Esophagus muscularis mucosa (tissue), 4 donors: ENCODE data around the gene SELP. TPM values are rescaled to one million over a fixed set of nuclear protein-coding genes. Genes with fewer than 3 reads are reported as not detected.

Source experiments
- DNase-seq: peaks from one replicate; pipeline ENCODE4 v3.0.0-alpha.2; 2017; ENCODE audit errors: extremely low spot score
- H3K27ac ChIP-seq, 4 donors: fragments of 200-600 bp; sonication (generic); replicated peaks in 1 of 4; 1 replicate in 3 of 4; 2 replicates in 1 of 4; pipeline ENCODE4 v1.5.1; 2016 to 2019; ENCODE audit warnings: mild to moderate bottlenecking in 1 of 4
- H3K27me3 ChIP-seq, 4 donors: fragments of 200-600 bp; sonication (generic); one replicate each; pipeline versions ENCODE4 v1.5.1 to v1.6.0; 2016 to 2019
- H3K36me3 ChIP-seq, 4 donors: fragments of 200-600 bp; sonication (generic); one replicate each; pipeline ENCODE4 v1.5.1; 2016 to 2019
- H3K4me1 ChIP-seq, 4 donors: fragments of 200-600 bp; sonication (generic); one replicate each; pipeline ENCODE4 v1.5.1; 2016 to 2019
- H3K4me3 ChIP-seq, 4 donors: fragments of 200-600 bp; sonication (generic); 1 replicate in 2 of 4; 2 replicates in 2 of 4; pipeline ENCODE4 v1.5.1; 2016 to 2019; ENCODE audit warnings: mild to moderate bottlenecking in 4 of 4, moderate library complexity in 1 of 4
- H3K9me3 ChIP-seq, 4 donors: fragments of 200-600 bp; sonication (generic); 1 replicate in 3 of 4; 2 replicates in 1 of 4; pipeline ENCODE4 v1.5.1; 2016 to 2019
- EP300 ChIP-seq: sonication (generic); formaldehyde crosslinking; IDR thresholded peaks from one replicate; pipeline ENCODE4 v1.6.1; 2017; ENCODE audit warnings: antibody characterized with exemption
- POLR2A ChIP-seq: fragments of 450-650 bp; IDR thresholded peaks from one replicate; pipeline ENCODE4 v1.6.1; 2017; ENCODE audit warnings: antibody characterized with exemption, moderate library complexity, mild to moderate bottlenecking, low read depth
- POLR2AphosphoS5 ChIP-seq, 2 donors: sonication (generic); formaldehyde crosslinking; IDR thresholded peaks; one replicate each; pipeline ENCODE4 v1.6.1; 2017; ENCODE audit warnings: antibody characterized with exemption in 2 of 2
- WGBS: methylation state at CpG from one replicate; pipeline ENCODE4 v1.1.5; 2018; 5-methylcytosine and 5-hydroxymethylcytosine counted together
- intact Hi-C: fragments of 100-400 bp; cut with DNase I; formaldehyde crosslinking; loops from one replicate; pipeline ENCODE4 v1.15.1; 2023
- total RNA-seq, 4 donors: library from RNA; depleted of rRNA; stranded (reverse); fragments of >200 nt; gene quantifications; one replicate each; pipeline versions ENCODE4 v1.1.0 to v1.2.1, GENCODE V29; 2016
- TF ChIP-seq, protein P1 (sequence below), 3 experiments: fragments of 200-600 bp in 2 of 3; fragments of 450-650 bp in 1 of 3; sonication (generic) in 2 of 3; IDR thresholded peaks; one replicate each; pipeline ENCODE4 v1.5.1; 2017 to 2019; ENCODE audit warnings: antibody characterized with exemption in 3 of 3, mild to moderate bottlenecking in 2 of 3, moderate library complexity in 1 of 3

The SELP gene
- total RNA-seq, 4 donors from 2014 or later: 2.9 to 28.0 (median 7.5) TPM

- Histone ChIP-seq H3K27ac (no peak overlapping the region), H3K4me3 (no peak overlapping the region), H3K36me3 (no peaks in the 10 kb centered on the region), H3K9me3 (peaks cover 0 to 21% (median 9%) of the 10 kb centered on the region in 4 donors), H3K27me3 (no peaks in the 10 kb centered on the region), H3K4me1 (no peaks in the 10 kb centered on the region)
- intact Hi-C loops: no loop called here
- no peak for DNase-seq
- no peak for TF ChIP-seq EP300
- TF ChIP-seq POLR2A: no peak
- TF ChIP-seq POLR2AphosphoS5 (IDR thresholded peaks at IDR 0.05): no peak
- TF ChIP-seq, protein P1, sequence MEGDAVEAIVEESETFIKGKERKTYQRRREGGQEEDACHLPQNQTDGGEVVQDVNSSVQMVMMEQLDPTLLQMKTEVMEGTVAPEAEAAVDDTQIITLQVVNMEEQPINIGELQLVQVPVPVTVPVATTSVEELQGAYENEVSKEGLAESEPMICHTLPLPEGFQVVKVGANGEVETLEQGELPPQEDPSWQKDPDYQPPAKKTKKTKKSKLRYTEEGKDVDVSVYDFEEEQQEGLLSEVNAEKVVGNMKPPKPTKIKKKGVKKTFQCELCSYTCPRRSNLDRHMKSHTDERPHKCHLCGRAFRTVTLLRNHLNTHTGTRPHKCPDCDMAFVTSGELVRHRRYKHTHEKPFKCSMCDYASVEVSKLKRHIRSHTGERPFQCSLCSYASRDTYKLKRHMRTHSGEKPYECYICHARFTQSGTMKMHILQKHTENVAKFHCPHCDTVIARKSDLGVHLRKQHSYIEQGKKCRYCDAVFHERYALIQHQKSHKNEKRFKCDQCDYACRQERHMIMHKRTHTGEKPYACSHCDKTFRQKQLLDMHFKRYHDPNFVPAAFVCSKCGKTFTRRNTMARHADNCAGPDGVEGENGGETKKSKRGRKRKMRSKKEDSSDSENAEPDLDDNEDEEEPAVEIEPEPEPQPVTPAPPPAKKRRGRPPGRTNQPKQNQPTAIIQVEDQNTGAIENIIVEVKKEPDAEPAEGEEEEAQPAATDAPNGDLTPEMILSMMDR (IDR thresholded peaks at IDR 0.05): no peak
Measured at GRCh38 chr1:169563650-169564049, 66.3 kb downstream of the SELP start.

DNA sequence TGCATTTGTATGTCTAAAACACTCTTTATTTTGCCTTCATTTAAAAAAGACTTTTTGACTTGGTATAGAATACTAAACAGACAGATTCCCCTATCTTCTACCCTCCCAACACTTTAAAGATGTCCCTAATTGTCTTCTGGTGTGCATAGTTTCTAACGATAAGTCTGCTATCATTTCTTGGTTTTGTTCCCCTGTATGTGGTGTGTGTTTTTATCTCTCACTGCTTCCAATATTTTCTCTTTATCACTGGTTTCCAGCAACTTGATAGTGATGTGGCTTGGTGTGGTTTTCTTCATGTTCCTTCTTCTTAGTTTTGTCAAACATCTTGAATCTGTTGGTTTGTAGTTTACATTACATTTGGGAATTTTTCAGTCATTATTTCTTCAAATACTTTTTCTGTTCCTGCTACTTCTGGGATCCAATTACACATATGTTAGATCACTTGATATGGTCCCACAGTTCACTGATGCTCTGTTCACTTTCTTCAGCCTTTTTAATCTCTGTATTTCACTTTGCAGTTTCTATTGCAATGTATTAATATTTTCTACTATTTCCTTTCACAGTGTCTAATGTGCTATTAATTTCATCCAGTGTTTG, 66.8 kb downstream of the SELP start:
- Histone ChIP-seq H3K4me3 (no peak overlapping the region), H3K9me3 (peaks cover 0 to 21% (median 9%) of the 10 kb centered on the region in 4 donors), H3K27me3 (no peaks in the 10 kb centered on the region), H3K4me1 (no peaks in the 10 kb centered on the region), H3K27ac (no peak overlapping the region), H3K36me3 (no peaks in the 10 kb centered on the region)
- DNase-seq: no peak
- intact Hi-C loops: no loop called here
- TF ChIP-seq POLR2A (no peak), POLR2AphosphoS5 (IDR thresholded peaks at IDR 0.05) (no peak), EP300 (no peak)
- TF ChIP-seq, protein P1 (IDR thresholded peaks at IDR 0.05): no peak
- 97% methylated on average over 1 of the region's 1 CpG for WGBS

GRCh38 chr1:169561692-169562091, 68.2 kb downstream of the SELP start:
- TF ChIP-seq, protein P1 (IDR thresholded peaks at IDR 0.05): no peak
- TF ChIP-seq EP300 (no peak), POLR2A (no peak), POLR2AphosphoS5 (IDR thresholded peaks at IDR 0.05) (no peak)
- no peaks in the 10 kb centered on the region for H3K36me3 ChIP-seq
- H3K27me3 ChIP-seq: no peaks in the 10 kb centered on the region
- H3K4me1 ChIP-seq: no peaks in the 10 kb centered on the region
- 88% methylated on average over 1 of the region's 1 CpG for WGBS
- intact Hi-C loops: no loop called here
- DNase-seq: no peak
- peaks cover 0 to 21% (median 9%) of the 10 kb centered on the region in 4 donors for H3K9me3 ChIP-seq
- H3K27ac ChIP-seq: no peak overlapping the region
- no peak overlapping the region for H3K4me3 ChIP-seq

- no peaks in the 10 kb centered on the region for H3K9me3 ChIP-seq
- WGBS: 85% methylated on average over 5 of the region's 5 CpGs
- intact Hi-C loops: loop anchor here (10.0 kb wide), 1 partner anchor 158 kb away; the partner anchor contains the start of gene SELL
- H3K4me3 ChIP-seq: no peak overlapping the region
- H3K36me3 ChIP-seq: peaks cover 0 to 9% (median 0%) of the 10 kb centered on the region in 4 donors
- H3K27ac ChIP-seq: no peak overlapping the region
- no peaks in the 10 kb centered on the region for H3K4me1 ChIP-seq
- no peaks in the 10 kb centered on the region for H3K27me3 ChIP-seq
- no peak for DNase-seq
- TF ChIP-seq POLR2AphosphoS5 (IDR thresholded peaks at IDR 0.05) (no peak), POLR2A (no peak), EP300 (no peak)
- TF ChIP-seq, protein P1 (IDR thresholded peaks at IDR 0.05): no peak
Measured at GRCh38 chr1:169557131-169557530, 72.8 kb downstream of the SELP start.

GRCh38 chr1:169550294-169550693, 79.6 kb downstream of the SELP start:
- TF ChIP-seq, protein P1 (IDR thresholded peaks at IDR 0.05): peak; percentile 25 to 54 (median 29)
- TF ChIP-seq POLR2A: no peak
- Histone ChIP-seq H3K4me3 (no peak overlapping the region), H3K9me3 (no peaks in the 10 kb centered on the region), H3K36me3 (peaks cover 0 to 7% (median 0%) of the 10 kb centered on the region in 4 donors), H3K27ac (no peak overlapping the region), H3K27me3 (peaks cover 0 to 3% (median 0%) of the 10 kb centered on the region in 4 donors), H3K4me1 (no peaks in the 10 kb centered on the region)
- DNase-seq: no peak
- 32% methylated on average over 4 of the region's 4 CpGs for WGBS
- intact Hi-C loops: loop anchor here (5.0 to 10.0 kb wide), 2 partner anchors 165 to 262 kb away; partner anchors contain the start of gene SELL
